Urinary bladder (tissue), 4 donors: ENCODE data around the gene PRDM13. TPM values are rescaled to one million over a fixed set of nuclear protein-coding genes. Genes with fewer than 3 reads are reported as not detected.
"Not testable (repeated sequence)": the region's sequence is repeated elsewhere in the genome, so short reads cannot be mapped to it uniquely, and the experiment has no call there.

Experiments
- DNase-seq: peaks from one replicate; pipeline ENCODE4 v3.0.0-alpha.2; 2015; ENCODE audit errors: extremely low spot score
- H3K27ac ChIP-seq: one replicate; pipeline ENCODE4 v1.5.1; 2013; ENCODE audit warnings: low read depth, mild to moderate bottlenecking, moderate library complexity
- H3K36me3 ChIP-seq: one replicate; pipeline ENCODE4 v1.6.1; 2013; ENCODE audit warnings: mild to moderate bottlenecking, moderate library complexity; ENCODE audit not compliant: insufficient read depth
- H3K4me1 ChIP-seq: one replicate; pipeline ENCODE4 v1.6.1; 2013; ENCODE audit warnings: mild to moderate bottlenecking, moderate library complexity; ENCODE audit not compliant: insufficient read depth
- H3K4me3 ChIP-seq: one replicate; pipeline ENCODE4 v1.5.1; 2013; ENCODE audit warnings: low read depth, low read length
- WGBS: extraction: QIAGEN DNeasy Blood & Tissue Kit; methylation state at CpG from one replicate; pipeline ENCODE4 v1.1.7; 2013; 5-methylcytosine and 5-hydroxymethylcytosine counted together
- polyA plus RNA-seq: library from polyadenylated mRNA; stranded (reverse); fragments of 200-250 nt; gene quantifications from one replicate; pipeline ENCODE4 v1.2.3, GENCODE V29; 2013
- small RNA-seq: library from RNA; depleted of rRNA; stranded (forward); fragments of <200 nt; gene quantifications from one replicate; pipeline ENCODE3, GENCODE V24; 2014
- total RNA-seq: library from RNA; depleted of rRNA; stranded (reverse); fragments of >200 nt; gene quantifications from one replicate; pipeline ENCODE4 v1.2.3, GENCODE V29; 2014
- donor health status: healthy with polysubstance abuse.
- donor health status: healthy.

Gene PRDM13
- total and polyA plus RNA-seq, 2 donors: not detected

DNA sequence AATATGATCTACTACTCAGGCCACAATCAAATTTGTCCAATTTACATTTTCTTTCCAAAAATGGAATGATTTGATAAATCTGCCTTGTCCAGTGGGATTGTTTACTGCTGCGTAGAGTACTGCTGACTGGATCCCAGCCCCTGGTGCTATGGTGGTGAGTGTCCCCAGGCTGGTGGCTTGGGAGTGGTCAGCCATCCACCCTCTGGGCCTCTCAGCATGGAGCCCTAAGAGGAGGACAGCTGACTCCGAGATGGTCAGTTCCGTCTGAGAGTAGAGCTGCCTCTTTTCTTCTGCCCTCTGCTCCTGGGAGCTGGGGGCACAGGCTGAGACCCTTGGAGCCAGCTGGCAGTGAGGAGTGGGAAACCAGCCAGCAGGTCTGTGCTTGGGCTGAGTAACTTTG is 22.7 kb downstream of the PRDM13 start:
- no peak overlapping the region for H3K4me3 ChIP-seq
- no peak overlapping the region for H3K27ac ChIP-seq
- no peaks in the 10 kb centered on the region for H3K36me3 ChIP-seq
- H3K4me1 ChIP-seq: no peaks in the 10 kb centered on the region
- DNase-seq: no peak
- WGBS: 63% methylated on average over 3 of the region's 3 CpGs

DNA sequence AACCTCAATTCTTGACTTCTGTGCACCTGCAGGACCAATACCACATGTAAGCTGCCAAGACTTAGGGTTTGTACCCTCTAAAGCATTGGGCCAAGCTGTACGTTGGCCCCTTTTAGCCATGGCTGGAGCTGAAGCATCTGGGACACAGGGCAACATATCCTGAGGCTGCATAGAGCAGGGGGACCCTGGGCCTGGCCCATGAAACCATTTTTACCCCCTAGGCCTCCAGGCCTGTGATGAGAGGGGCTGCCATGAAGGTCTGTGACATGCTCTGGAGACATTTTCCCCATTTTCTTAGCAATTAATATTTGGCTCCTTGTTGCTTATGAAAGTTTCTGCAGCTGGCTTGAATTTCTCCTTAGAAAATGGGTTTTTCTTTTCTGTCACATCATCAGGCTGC is 31.0 kb downstream of the PRDM13 start:
- Histone ChIP-seq H3K4me3 (no peak overlapping the region), H3K4me1 (no peaks in the 10 kb centered on the region), H3K27ac (no peak overlapping the region), H3K36me3 (no peaks in the 10 kb centered on the region)
- DNase-seq: no peak
- 53% methylated on average over 1 of the region's 1 CpG for WGBS

DNA sequence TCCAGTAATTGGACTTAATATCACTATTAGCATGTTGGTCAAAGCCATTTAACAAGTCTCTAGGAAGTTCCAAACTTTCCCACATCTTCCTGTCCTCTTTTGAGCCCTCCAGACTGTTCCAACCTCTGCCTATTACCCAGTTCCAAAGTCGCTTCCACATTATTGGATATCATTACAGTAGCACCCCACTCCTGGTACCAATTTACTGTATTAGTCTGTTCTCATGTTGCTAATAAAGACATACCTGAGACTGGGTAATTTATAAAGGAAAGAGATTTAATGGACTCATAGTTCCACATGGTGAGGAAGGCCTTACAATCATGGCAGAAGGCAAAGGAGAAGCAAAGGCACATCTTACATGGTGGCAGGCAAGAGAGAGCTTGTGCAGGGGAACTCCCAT is 31.7 kb downstream of the PRDM13 start:
- H3K36me3 ChIP-seq, DNase-seq: not testable (repeated sequence)
- WGBS: 82% methylated on average over 1 of the region's 1 CpG

DNA sequence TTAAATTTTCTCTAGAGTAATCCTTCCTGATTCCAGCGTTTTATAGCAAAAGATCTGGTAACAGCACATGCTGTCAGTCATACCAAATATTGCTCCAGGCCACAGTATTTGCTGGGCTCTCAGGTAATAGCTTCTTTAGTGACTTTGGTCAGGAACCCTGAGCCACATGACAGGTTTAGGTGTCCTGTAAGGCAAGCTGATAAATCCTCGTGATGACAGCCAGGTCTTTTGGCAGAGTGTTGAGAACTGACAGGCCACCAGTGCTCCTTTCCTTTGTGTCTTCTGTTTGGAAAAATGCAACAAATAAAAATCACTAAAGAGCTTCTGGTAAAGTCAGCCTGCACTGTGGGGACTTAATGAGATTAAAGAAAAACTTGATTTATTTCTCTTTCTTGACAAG is 34.6 kb downstream of the PRDM13 start:
- no peak overlapping the region for H3K4me3 ChIP-seq
- 30% methylated on average over 2 of the region's 2 CpGs for WGBS

More for the DNA sequence above, 31.7 kb downstream of the PRDM13 start:
- not testable (repeated sequence) for H3K27ac ChIP-seq, H3K4me1 ChIP-seq, H3K4me3 ChIP-seq

DNA sequence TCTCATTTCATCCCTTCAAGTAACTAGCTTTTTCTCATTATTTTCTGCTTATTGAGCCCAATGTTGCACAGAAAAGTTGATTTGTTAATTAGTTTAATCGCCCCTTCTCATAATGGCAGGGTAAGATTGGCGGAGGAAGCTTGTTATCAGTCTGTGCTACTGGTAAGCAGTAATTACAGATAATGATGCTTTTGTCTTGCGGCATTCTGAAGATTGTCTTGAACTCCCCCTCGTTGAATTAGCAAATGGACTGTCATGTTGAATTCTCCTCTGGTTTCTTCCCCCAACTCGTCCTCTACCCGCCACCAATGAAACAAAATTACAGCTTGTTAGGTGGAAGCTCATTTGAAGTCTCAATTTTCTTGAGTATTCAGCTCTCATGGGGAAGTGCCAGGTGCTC is 39.4 kb downstream of the PRDM13 start:
- Histone ChIP-seq H3K36me3 (no peaks in the 10 kb centered on the region), H3K27ac (no peak overlapping the region), H3K4me3 (no peak overlapping the region), H3K4me1 (no peaks in the 10 kb centered on the region)
- WGBS: 62% methylated on average over 6 of the region's 6 CpGs
- no peak for DNase-seq

More for the DNA sequence above, 34.6 kb downstream of the PRDM13 start:
- DNase-seq: no peak
- Histone ChIP-seq H3K4me1 (no peaks in the 10 kb centered on the region), H3K27ac (no peak overlapping the region), H3K36me3 (no peaks in the 10 kb centered on the region)

DNA sequence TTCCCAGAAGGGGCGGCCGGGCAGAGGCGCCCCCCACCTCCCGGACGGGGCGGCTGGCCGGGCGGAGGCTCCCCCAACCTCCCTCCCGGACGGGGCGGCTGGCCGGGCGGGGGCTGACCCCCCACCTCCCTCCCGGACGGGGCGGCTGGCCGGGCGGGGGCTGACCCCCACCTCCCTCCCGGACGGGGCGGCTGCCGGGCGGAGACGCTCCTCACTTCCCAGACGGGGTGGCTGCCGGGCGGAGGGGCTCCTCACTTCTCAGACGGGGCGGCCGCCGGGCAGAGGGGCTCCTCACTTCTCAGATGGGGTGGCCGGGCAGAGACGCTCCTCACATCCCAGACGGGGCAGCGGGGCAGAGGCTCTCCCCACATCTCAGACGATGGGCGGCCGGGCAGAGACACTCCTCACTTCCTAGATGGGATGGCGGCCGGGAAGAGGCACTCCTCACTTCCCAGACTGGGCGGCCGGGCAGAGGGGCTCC is 43.5 kb downstream of the PRDM13 start:
- 94% methylated on average over 17 of the region's 42 CpGs for WGBS
- H3K4me1 ChIP-seq, H3K36me3 ChIP-seq, H3K4me3 ChIP-seq, H3K27ac ChIP-seq, DNase-seq: not testable (repeated sequence)

DNA sequence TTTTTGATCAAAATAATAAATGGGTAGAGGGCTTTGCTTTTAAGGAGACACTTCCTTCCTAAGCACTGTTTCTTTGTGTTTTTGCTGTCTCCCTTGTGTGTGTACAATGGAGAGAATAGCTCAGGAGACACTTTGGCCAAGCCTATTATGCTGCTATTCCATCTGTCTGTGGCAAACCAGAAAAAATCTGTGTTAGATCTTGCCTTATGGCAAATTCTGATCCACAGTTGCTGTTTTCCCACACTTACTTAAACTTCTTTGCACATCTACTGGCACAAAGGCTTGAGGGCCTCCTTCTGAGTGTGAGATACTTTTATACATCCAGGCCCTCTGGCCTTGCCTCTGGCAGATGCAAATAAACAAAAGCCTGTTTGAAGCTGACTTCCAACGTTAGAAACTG is 53.6 kb downstream of the PRDM13 start:
- WGBS: 8% methylated on average over 1 of the region's 1 CpG
- Histone ChIP-seq H3K4me3 (no peak overlapping the region), H3K4me1 (no peaks in the 10 kb centered on the region), H3K36me3 (no peaks in the 10 kb centered on the region), H3K27ac (no peak overlapping the region)
- no peak for DNase-seq

DNA sequence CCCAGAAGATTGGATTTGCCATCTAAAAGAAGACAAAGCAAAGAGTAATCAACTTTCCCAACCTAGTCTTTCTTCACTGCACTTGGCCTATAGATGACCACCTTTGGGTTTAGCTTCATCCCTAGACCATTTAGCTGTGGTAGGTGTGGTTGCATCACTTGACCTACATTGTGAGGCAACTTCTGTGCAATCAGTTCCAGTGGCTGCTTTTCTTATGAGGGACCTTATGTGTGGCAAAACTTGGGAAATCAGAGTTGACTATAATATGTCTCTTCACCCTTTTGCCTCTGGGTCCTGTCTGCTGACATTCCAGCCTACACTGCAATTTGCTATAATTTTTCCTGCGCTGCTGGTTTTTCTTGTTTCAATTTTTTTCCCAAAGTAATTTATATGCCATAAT is 55.2 kb downstream of the PRDM13 start:
- Histone ChIP-seq H3K27ac (no peak overlapping the region), H3K36me3 (no peaks in the 10 kb centered on the region), H3K4me3 (no peak overlapping the region), H3K4me1 (no peaks in the 10 kb centered on the region)
- WGBS: 51% methylated on average over 1 of the region's 1 CpG
- DNase-seq: no peak

DNA sequence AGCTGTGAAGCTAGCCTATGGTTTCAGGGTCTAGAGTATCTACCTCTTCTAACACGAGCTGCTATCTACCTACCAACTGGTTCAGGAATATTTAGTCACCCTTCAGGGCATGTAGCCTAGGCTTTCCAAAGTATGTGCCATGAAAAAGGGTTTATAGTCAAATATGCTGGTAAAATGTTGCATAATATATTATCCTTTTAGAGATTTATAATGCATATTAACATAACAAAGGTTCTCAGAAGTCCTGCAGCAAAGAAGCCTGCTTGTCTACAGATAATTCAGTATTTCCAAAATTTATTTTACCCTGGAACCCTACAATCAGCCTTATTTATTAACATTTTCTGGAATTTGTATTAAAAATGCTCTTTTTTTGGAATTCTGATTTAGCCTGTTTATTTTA is 56.0 kb downstream of the PRDM13 start:
- H3K36me3 ChIP-seq: no peaks in the 10 kb centered on the region
- no peak overlapping the region for H3K27ac ChIP-seq
- no peak overlapping the region for H3K4me3 ChIP-seq
- no peak for DNase-seq
- H3K4me1 ChIP-seq: no peaks in the 10 kb centered on the region
- 37% methylated on average over 1 of the region's 1 CpG for WGBS

Small RNA genes within 50 kb of the gene (small RNA-seq; reads per million reads assigned to genes)
- not detected for gene RF00019

Other genes with a start within 250 kb of the PRDM13 start
- 4.8 TPM for gene COQ3, start 212.6 kb upstream of the PRDM13 start, total RNA-seq
- gene COQ3, start 212.6 kb upstream of the PRDM13 start, polyA plus RNA-seq: 10.8 TPM
- gene PNISR, start 181.5 kb upstream of the PRDM13 start, total RNA-seq: 268 TPM
- gene PNISR, start 181.5 kb upstream of the PRDM13 start, polyA plus RNA-seq: 63.5 TPM
- gene USP45, start 91.4 kb upstream of the PRDM13 start, total RNA-seq: 38.7 TPM
- gene USP45, start 91.4 kb upstream of the PRDM13 start, polyA plus RNA-seq: 5.3 TPM
- 106 TPM for gene CCNC, start 38.2 kb upstream of the PRDM13 start, total RNA-seq
- 22.7 TPM for gene CCNC, start 38.2 kb upstream of the PRDM13 start, polyA plus RNA-seq